HL-60/S4 treated with phorbol 12-myristate 13-acetate at 8.2 ng/mL for 4 days and 3 days (cell line): Measurements from ENCODE around the gene FOXP1.

ENCODE experiments used
- in situ Hi-C: fragments of 300-500 bp; cut with MboI; formaldehyde crosslinking; loops from 2 replicates; pipeline ENCODE4 v1.15.0; 2022; ENCODE audit warnings: low sequenced_read_pairs

The FOXP1 gene

GRCh38 chr3:71226565-71227269 is 356.8 kb downstream of the FOXP1 start:
- in situ Hi-C loops = no loop called here

- in situ Hi-C loops = no loop called here
Observed at GRCh38 chr3:71225951-71226564, 357.5 kb downstream of the FOXP1 start.

DNA sequence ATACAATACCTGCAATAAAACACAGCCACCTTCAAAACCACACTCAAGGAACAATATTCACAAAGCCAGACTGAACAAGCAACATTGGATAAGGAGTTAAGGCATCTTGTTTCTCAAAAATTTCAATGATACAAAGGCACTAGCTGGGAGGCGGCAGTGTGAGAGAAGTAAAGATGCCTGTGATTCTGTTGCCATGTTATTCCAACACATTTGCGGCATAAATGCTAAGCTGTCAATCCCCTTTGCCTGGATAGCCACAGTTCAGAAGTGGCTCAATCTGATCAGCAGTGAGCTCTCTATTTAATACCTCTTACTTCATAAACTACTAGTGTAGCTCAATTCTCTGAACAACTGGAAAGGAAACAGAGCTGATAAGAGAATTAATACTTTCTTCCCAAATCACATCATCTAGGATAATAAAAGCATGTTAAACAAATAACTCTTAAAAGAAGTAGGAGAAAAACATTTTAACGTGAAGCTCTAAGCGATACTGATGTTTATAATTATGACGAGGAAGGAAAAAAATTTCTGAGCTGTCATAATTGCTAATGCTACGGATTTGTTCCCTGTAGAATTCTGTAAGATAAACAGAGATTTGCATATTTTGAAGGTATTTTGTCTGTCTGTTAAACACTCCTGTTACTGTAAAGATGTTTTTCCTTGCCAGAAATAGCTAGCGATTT is 358.4 kb downstream of the FOXP1 start:
- in situ Hi-C loops = no loop called here

GRCh38 chr3:71219744-71220638 is 363.5 kb downstream of the FOXP1 start:
- in situ Hi-C loops = no loop called here

DNA sequence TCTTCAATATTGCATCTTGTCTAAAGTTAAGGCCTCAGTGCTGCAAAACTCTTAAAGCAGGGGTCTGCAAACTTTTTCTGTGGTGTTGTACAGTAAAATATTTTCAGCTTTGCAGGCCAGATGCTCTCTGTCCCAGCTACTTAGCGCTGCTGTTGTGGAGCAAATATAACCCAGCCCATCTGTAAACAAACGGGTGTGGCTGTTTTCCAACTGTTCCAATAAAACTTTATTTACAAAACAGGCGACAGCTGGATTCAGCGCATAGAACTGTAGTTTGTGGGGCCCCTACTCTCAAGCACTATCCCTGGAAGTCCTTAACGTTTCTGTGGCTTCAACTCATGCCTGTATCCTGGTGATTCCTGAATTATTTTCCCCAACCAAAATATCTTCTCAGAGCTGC is 365.0 kb downstream of the FOXP1 start:
- in situ Hi-C loops = no loop called here

GRCh38 chr3:71217640-71218222 is 365.8 kb downstream of the FOXP1 start:
- in situ Hi-C loops = no loop called here

DNA sequence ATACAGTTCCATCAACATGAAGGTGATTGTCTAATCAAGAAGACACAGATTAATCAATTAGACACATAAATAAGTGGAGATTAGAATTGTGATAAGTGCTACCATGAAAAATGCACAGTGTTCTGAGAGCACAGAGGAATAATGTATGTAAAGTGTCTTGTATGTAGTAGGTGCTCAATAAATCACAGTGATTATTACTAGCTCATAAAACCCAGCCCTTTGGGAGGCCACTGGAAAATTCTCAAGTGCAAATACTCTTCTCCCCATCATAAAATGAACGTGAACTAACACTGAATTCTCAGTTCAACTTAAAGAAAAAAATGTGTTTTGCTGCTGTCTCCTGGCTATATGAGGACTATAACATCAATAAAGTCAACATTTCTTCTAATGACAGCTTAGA is 368.2 kb downstream of the FOXP1 start:
- in situ Hi-C loops = no loop called here

GRCh38 chr3:71214797-71215196 is 368.7 kb downstream of the FOXP1 start:
- in situ Hi-C loops = no loop called here

GRCh38 chr3:71214016-71214415 is 369.5 kb downstream of the FOXP1 start:
- in situ Hi-C loops = no loop called here

GRCh38 chr3:71211083-71211482 is 372.4 kb downstream of the FOXP1 start:
- in situ Hi-C loops = no loop called here

DNA sequence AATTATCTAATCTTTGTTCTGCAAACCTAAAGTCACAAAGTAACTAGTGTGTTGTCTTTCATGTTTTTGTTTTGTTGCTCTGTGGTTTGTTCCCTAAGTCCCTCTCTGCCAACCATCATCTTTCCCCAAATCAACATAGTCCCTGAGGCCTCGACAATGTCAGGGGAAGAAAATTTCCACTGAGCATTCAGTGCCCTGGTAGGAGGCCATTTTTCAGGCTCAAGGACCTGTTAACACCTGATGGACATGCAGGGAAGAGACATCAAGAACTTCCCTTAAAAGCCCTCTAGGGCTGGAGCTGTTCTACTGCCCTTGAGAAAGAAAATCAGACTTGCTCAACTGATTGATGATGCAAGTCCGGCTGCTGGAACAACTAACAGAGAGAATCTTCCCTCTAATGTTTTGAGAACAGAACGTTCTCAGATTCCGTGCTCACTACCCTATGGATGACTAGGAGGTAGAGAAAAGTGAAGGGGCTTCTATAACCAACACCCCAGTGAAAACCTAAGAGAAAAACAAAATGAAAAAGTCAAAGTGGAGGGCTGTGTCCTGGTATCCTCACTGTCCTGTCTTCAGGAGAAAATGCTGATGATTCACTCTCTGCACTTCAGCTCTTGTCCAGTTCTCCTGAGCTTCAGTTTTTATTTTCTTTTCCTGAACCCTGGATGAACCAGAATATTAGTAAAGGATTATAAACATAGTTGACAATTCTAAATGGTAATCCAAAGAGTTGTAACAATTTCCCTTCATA is 373.1 kb downstream of the FOXP1 start:
- in situ Hi-C loops = no loop called here

GRCh38 chr3:71208211-71209095 is 375.1 kb downstream of the FOXP1 start:
- in situ Hi-C loops = no loop called here

- in situ Hi-C loops = no loop called here
Observed at GRCh38 chr3:71207632-71208031, 375.9 kb downstream of the FOXP1 start.

DNA sequence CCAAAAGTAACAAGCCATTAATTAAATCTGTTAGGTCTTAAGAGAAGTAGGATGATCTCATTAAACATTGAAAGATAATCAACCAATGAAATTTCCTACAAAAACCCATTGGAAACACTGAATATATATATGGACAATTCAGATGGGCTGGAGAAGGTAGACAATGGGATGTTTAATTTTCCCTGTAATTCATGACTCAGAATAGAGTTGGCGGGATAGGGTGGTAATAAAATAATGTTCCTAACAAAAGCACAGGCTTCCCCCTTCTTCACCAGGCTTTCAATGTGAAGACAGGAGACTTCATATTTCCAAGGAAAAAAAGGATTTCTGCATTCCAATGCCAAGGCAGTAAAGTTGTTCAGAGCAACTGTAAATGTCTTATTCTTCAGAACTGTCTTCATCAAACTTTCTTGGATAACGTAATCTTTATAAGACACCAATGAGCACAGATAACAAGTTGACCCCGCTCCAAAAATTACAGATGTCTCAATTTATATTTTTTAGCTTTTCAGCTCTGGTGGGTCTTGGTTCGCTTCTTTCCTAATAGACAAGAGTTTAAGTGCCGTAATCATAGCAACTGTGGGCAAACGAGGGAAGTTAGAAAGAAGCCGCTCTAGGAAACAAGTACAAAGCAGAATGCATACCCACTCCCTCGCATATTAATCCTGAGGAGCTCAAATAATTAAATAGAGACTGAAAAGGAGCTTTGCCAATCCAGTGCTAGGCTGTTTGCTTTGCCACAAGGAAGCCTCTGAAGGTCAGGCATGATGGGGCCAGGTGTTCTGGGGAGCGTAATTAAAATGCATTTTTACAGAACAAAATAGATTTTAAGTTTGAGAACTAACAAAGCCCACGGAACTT is 377.0 kb downstream of the FOXP1 start:
- in situ Hi-C loops = no loop called here

GRCh38 chr3:71203727-71204488 is 379.6 kb downstream of the FOXP1 start:
- in situ Hi-C loops = no loop called here

DNA sequence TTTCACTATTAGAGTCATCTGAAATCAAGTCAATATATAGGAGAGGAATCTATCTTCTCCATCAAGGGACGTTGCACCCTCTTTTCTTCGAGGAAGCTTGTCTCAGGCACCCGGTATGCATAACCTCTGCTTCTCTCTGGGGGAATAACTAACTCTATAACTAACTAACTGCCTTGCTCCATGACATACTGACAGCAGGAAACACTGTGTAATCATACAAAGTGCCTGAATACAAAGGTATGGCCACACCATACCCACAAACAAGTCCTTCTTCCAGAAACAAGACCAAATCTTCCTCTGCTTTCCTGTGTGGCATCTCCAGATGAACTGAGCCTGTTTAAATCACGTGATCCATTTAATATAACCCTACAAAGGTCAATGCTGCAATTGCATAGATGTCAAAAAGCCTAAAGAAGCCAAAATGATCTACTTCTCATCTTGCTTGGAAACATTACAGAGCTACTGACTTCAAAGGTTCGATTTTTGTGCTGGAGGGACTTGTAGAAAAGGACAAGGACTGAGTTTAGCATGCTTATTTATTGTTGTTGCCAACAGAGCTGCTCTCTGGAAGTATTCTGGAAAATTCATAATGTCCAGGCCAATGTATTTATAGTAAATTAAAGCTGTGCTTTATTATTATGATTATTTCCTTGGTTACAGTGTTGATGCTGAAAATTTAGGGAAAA is 380.5 kb downstream of the FOXP1 start:
- in situ Hi-C loops = no loop called here

DNA sequence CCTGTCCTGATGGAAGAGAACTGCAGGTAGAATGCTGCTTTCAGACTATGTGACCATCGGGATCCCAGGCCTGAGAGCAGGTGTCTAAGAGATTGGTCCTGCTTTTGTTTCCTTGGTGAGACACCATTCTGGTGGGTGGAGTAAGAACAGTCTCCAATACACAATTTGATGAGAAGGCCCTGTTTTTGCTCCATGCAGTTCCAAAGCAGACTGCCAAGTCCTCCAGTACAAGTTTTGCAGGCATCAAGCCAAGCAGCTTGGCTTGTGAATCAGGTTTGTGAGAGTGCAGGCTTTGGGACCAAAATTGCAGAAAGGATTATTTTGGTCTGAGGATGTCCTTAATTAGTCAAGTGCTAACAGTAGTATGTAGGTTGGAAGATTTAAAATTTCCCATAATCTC is 381.6 kb downstream of the FOXP1 start:
- in situ Hi-C loops = no loop called here
